Heart left ventricle (tissue), 16 donors: ENCODE measurements around the gene TRAPPC1. TPM values are rescaled to one million over a fixed set of nuclear protein-coding genes. Genes with fewer than 3 reads are reported as not detected.
A peak's percentile ranks its signal among the peaks of the same experiment; 100 is the strongest.

Experiments used
- ATAC-seq, 4 donors: fragments of 200-7000 bp; cut with Tn5 transposase; one replicate each; pipeline ENCODE4 v1.9.1; 2020 to 2022; ENCODE audit warnings: moderate library complexity in 4 of 4, mild to moderate bottlenecking in 3 of 4, moderate number of reproducible peaks in 1 of 4
- DNase-seq, 5 donors: peaks; one replicate each; pipeline ENCODE4 v3.0.0-alpha.2; 2020
- H3K27ac ChIP-seq, 12 donors: fragments of 200-600 bp; sonication (generic) in 4 of 12; one replicate each; pipeline versions ENCODE4 v1.5.0 to v1.8.0; 2016 to 2022; ENCODE audit warnings: mild to moderate bottlenecking in 2 of 12
- H3K27me3 ChIP-seq, 9 donors: fragments of 200-600 bp; sonication (generic) in 2 of 9; one replicate each; pipeline versions ENCODE4 v1.5.1 to v1.8.0; 2016 to 2022; ENCODE audit warnings: mild to moderate bottlenecking in 3 of 9
- H3K36me3 ChIP-seq, 9 donors: fragments of 200-600 bp; sonication (generic) in 2 of 9; one replicate each; pipeline versions ENCODE4 v1.5.0 to v1.8.0; 2018 to 2022; ENCODE audit warnings: mild to moderate bottlenecking in 2 of 9
- H3K4me1 ChIP-seq, 12 donors: fragments of 200-600 bp; sonication (generic) in 4 of 12; one replicate each; pipeline versions ENCODE4 v1.5.0 to v1.8.0; 2016 to 2022; ENCODE audit warnings: mild to moderate bottlenecking in 3 of 12
- H3K4me3 ChIP-seq, 12 donors: fragments of 200-600 bp; sonication (generic) in 4 of 12; one replicate each; pipeline versions ENCODE4 v1.5.0 to v1.8.0; 2017 to 2022; ENCODE audit warnings: mild to moderate bottlenecking in 9 of 12, moderate library complexity in 4 of 12
- H3K9me3 ChIP-seq, 12 donors: fragments of 200-600 bp; sonication (generic) in 4 of 12; one replicate each; pipeline versions ENCODE4 v1.5.0 to v1.8.0; 2016 to 2022; ENCODE audit warnings: mild to moderate bottlenecking in 1 of 12
- CTCF ChIP-seq, 12 donors: fragments of 200-600 bp; sonication (generic) in 4 of 12; IDR thresholded peaks; one replicate each; pipeline versions ENCODE4 v1.5.0 to v1.8.0; 2018 to 2022; ENCODE audit warnings: antibody characterized with exemption in 12 of 12, mild to moderate bottlenecking in 5 of 12
- POLR2A ChIP-seq, 2 donors: fragments of 450-650 bp; IDR thresholded peaks; one replicate each; pipeline ENCODE4 v1.6.1; 2017; ENCODE audit warnings: antibody characterized with exemption in 2 of 2, mild to moderate bottlenecking in 2 of 2, moderate library complexity in 2 of 2
- WGBS, 4 donors: extraction: QIAGEN DNeasy Blood & Tissue Kit in 2 of 4; methylation state at CpG; one replicate each; pipeline versions ENCODE4 v1.1.5 to v1.1.7; 2013 to 2018; 5-methylcytosine and 5-hydroxymethylcytosine counted together
- intact Hi-C, 10 donors: fragments of 100-400 bp; cut with DNase I; formaldehyde crosslinking; loops; one replicate each; pipeline versions ENCODE4 v1.11.1 to v1.14.2; 2022
- long read RNA-seq, 3 donors: library from polyadenylated mRNA; unstranded; transcript quantifications; one replicate each; pipeline ENCODE4 v2.0.0, GENCODE V29; 2020 to 2021
- polyA plus RNA-seq, 2 donors: library from polyadenylated mRNA; stranded (reverse); fragments of 200-250 nt; gene quantifications; one replicate each; pipeline ENCODE4 v1.2.3, GENCODE V29; 2013
- total RNA-seq, 9 donors: library from RNA; depleted of rRNA in 2 of 9; stranded (reverse); fragments of >200 nt in 2 of 9; fragmentation: NEBNext Ultra II Directional in 3 of 9; extraction: Animal tissue kit (Norgen Biotek cat#: 25700) in 3 of 9; gene quantifications; one replicate each; pipeline versions ENCODE4 v1.1.0 to v1.2.4, GENCODE V29; 2016 to 2023
- donor health status: ischemic (EF 13 %, LVEDD 7.1; RV severe dilation, severe dysfunction).
- donor health status: healthy with polysubstance abuse.
- donor health status: DM: no; HTN: yes; CAD: no.
- donor health status: DM: no; HTN: no; CAD: no.
- donor health status: ischemic (EF 25% LVEDD 6.9; RV normal size, moderate dysfunction).
- donor health status: ischemic (EF 25% LVEDD 5.7; RV mildly dilated, moderate dysfunction).
- donor health status: healthy.
- donor health status: DM: yes; HTN: yes; CAD: no.
- donor health status: ischemic (EF 35%, LVEDD 5.7; RV mildly dilated, moderate dysfunction).
- donor health status: nonischemic (EF 11% LVEDD 7.7; RV severe dilation, severe dysfunction).
- donor health status: DM: yes; HTN: yes; CAD: no.
- donor health status: PGD.
- donor health status: ischemic (EF 29% LVEDD 5.4; RV normal size, mild dysfunction).
- donor health status: nonischemic (EF 23%, LVEDD 6.1; RV moderate dilation, normal function).

Gene TRAPPC1
- total RNA-seq = 100 to 1,000 TPM in 6 of 9 donors, 10 to 100 TPM in 3; 60.8 to 170 (median 125) TPM
- polyA plus RNA-seq = 100 to 1,000 TPM; 136 to 156 TPM
- long read RNA-seq, donor 1, transcript TRAPPC1-201 (4 exons, 811 nt) = major isoform, 23 of 30 reads
- long read RNA-seq, donor 1, partial matches to known transcripts = 2 of 30 reads
- long read RNA-seq, donor 1, other reads (novel, unspliced or antisense) = 1 of 30 reads
- long read RNA-seq, donor 2, transcript TRAPPC1-201 (4 exons, 811 nt) = major isoform, 7 of 9 reads
- long read RNA-seq, donor 2, partial matches to known transcripts = 0 of 9 reads
- long read RNA-seq, donor 2, other reads (novel, unspliced or antisense) = 1 of 9 reads
- long read RNA-seq, donor 3, transcript TRAPPC1-201 (4 exons, 811 nt) = major isoform, 15 of 16 reads
- long read RNA-seq, donor 3, partial matches to known transcripts = 0 of 16 reads
- long read RNA-seq, donor 3, other reads (novel, unspliced or antisense) = 0 of 16 reads

GRCh38 chr17:7931709-7932482, at the start of gene TRAPPC1, which contains the start of gene CNTROB:
TRAPPC1 (minus strand) TSS chr17:7931946; CDS start chr17:7931829, 117 bp downstream.
CNTROB (plus strand) TSS chr17:7932206; CDS start chr17:7933080, 874 bp downstream.
- H3K36me3 ChIP-seq = peaks cover 0 to 31% (median 19%) of the 10 kb centered on the region in 9 donors
- no peaks in the 10 kb centered on the region for H3K9me3 ChIP-seq
- WGBS, 4 donors = 0% methylated on average over 38 to 55 of the region's 55 CpGs
- TF ChIP-seq CTCF (IDR thresholded peaks at IDR 0.05) (no peak), POLR2A (IDR thresholded peaks at IDR 0.05) (peak in 1 of 2 donors; percentile 73)
- peak within 1 kb of the TSS in 11 of 12 donors; percentile 52 to 88 (median 80) for H3K27ac ChIP-seq
- DNase-seq (peak; percentile 100), ATAC-seq (peak; percentile 99 to 100 (median 99))
- intact Hi-C loops = loop anchor here in 3 of 10 donors (2.0 to 5.0 kb wide), 4 partner anchors 43 to 60 kb away; partner anchors contain the start of gene CHD3 (in 2 of the 3)
- H3K27me3 ChIP-seq = no peaks in the 10 kb centered on the region
- peak within 1 kb of the TSS; percentile 65 to 97 (median 80) for H3K4me3 ChIP-seq
- H3K4me1 ChIP-seq = peaks cover 2 to 30% (median 19%) of the 10 kb centered on the region in 12 donors

GRCh38 chr17:7977805-7978204, 46.1 kb upstream of the TRAPPC1 start:
- peaks cover 0 to 21% (median 11%) of the 10 kb centered on the region in 12 donors for H3K9me3 ChIP-seq
- no peak for DNase-seq
- H3K4me3 ChIP-seq = no peak overlapping the region
- intact Hi-C loops = no loop called here
- no peak for TF ChIP-seq CTCF (IDR thresholded peaks at IDR 0.05)
- TF ChIP-seq POLR2A (IDR thresholded peaks at IDR 0.05) = no peak
- H3K27me3 ChIP-seq = peaks cover 0 to 9% (median 0%) of the 10 kb centered on the region in 9 donors
- 90 to 94% (median 92%) methylated on average over 5 of the region's 5 CpGs for WGBS, 4 donors
- no peak overlapping the region for H3K27ac ChIP-seq
- ATAC-seq = no peak
- H3K4me1 ChIP-seq = peaks cover 0 to 8% (median 0%) of the 10 kb centered on the region in 12 donors
- H3K36me3 ChIP-seq = no peaks in the 10 kb centered on the region

GRCh38 chr17:7977039-7977438, 45.3 kb upstream of the TRAPPC1 start:
- no peak for ATAC-seq
- Histone ChIP-seq H3K4me1 (peaks cover 0 to 3% (median 0%) of the 10 kb centered on the region in 12 donors), H3K36me3 (no peaks in the 10 kb centered on the region), H3K4me3 (no peak overlapping the region), H3K9me3 (peaks cover 0 to 21% (median 11%) of the 10 kb centered on the region in 12 donors), H3K27me3 (peaks cover 0 to 10% (median 0%) of the 10 kb centered on the region in 9 donors), H3K27ac (no peak overlapping the region)
- intact Hi-C loops = no loop called here
- no peak for DNase-seq
- TF ChIP-seq CTCF (IDR thresholded peaks at IDR 0.05) (no peak), POLR2A (IDR thresholded peaks at IDR 0.05) (no peak)
- WGBS, 4 donors = 89 to 94% (median 92%) methylated on average over 4 of the region's 4 CpGs
